AG08395 (cell line): ENCODE data around the gene ACADSB.

Source experiments
- DNase-seq: peaks from one replicate; pipeline ENCODE4 v3.0.0; 2012; ENCODE audit warnings: mixed read lengths, low spot score

ACADSB gene

GRCh38 chr10:123042708-123043408 is 34.1 kb downstream of the ACADSB start:
- DNase-seq, result no peak

- peak; percentile 71 for DNase-seq
Measured at GRCh38 chr10:123043409-123043925, 34.7 kb downstream of the ACADSB start.

GRCh38 chr10:123044391-123044790 is 35.6 kb downstream of the ACADSB start:
- DNase-seq, result no peak

- DNase-seq, result no peak
Measured at GRCh38 chr10:123045961-123046731, 37.3 kb downstream of the ACADSB start.

GRCh38 chr10:123057968-123058367 is 49.2 kb downstream of the ACADSB start:
- DNase-seq, result no peak

- no peak for DNase-seq
Measured at GRCh38 chr10:123061865-123062264, 53.1 kb downstream of the ACADSB start.

GRCh38 chr10:123062726-123063125 is 53.9 kb downstream of the ACADSB start:
- no peak for DNase-seq

- no peak for DNase-seq
Measured at GRCh38 chr10:123068087-123068853, 59.5 kb downstream of the ACADSB start.

GRCh38 chr10:123069246-123069986 is 60.6 kb downstream of the ACADSB start:
- no peak for DNase-seq

- no peak for DNase-seq
Measured at GRCh38 chr10:123073187-123073586, 64.4 kb downstream of the ACADSB start.

- DNase-seq, result no peak
Measured at GRCh38 chr10:123074215-123074614, 65.4 kb downstream of the ACADSB start.

- DNase-seq, result no peak
Measured at GRCh38 chr10:123081896-123082295, 73.1 kb downstream of the ACADSB start.

- DNase-seq, result no peak
Measured at GRCh38 chr10:123083811-123084210, 75.0 kb downstream of the ACADSB start.

- no peak for DNase-seq
Measured at GRCh38 chr10:123086281-123086680, 77.5 kb downstream of the ACADSB start.

- no peak for DNase-seq
Measured at GRCh38 chr10:123087348-123087747, 78.5 kb downstream of the ACADSB start.

GRCh38 chr10:123087786-123088185 is 79.0 kb downstream of the ACADSB start:
- DNase-seq, result no peak

- no peak for DNase-seq
Measured at GRCh38 chr10:123092635-123093414, 84.0 kb downstream of the ACADSB start.

GRCh38 chr10:123093489-123093888 is 84.7 kb downstream of the ACADSB start:
- no peak for DNase-seq

GRCh38 chr10:123096452-123096851 is 87.6 kb downstream of the ACADSB start:
- no peak for DNase-seq

- no peak for DNase-seq
Measured at GRCh38 chr10:123097039-123097438, 88.2 kb downstream of the ACADSB start.
